AG10803 (cell line): ENCODE data around the gene STARD10.

ENCODE experiments used
- DNase-seq: peaks from one replicate; pipeline ENCODE4 v3.0.0; 2010; ENCODE audit warnings: low read depth
- H3K4me3 ChIP-seq: 2 replicates; pipeline ENCODE4 v1.5.1; 2011; ENCODE audit warnings: mild to moderate bottlenecking, low read length, control low read depth
- TF ChIP-seq, protein P1 (sequence below): conservative IDR thresholded peaks from 2 replicates; pipeline ENCODE4 v1.5.1; 2011; ENCODE audit warnings: mild to moderate bottlenecking, low read length, control low read depth, inconsistent platforms

STARD10 gene

DNA sequence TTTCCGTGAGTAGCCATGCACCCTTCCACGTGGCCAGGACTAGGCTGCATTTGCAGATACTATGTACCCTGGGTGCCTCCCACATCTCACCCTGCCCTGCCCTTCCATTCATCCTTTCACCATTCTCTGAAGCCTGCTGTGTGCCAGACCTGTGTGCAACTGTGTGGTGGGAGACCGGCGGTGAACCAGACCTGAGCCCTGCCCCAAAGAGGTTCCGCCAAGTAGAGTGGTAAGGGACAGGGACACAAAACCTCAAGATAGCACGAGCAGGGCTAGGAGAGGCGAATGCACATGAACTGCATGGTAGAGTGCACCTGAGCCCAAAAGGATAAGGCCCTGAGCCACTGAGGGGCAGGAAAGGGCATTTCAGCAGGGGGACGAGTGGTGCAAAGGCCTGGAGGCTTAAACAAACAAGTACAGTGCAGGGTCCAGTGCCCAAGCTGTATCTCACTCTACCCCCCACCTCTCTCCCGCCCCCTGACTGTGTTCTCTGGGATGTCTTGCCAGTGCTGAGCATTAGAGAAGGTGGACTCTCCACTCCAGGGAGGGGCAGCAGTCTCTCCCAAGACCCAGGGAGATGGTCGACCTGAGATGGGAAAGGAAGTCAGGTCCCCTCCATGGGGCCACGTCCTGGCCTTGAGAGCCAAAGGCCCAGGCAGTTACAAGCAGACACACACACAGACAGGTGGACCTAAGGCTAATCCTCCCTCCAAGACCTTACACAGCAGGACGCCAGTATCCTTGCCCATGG, 27.5 kb downstream of the STARD10 start:
- H3K4me3 ChIP-seq: no peak overlapping the region
- DNase-seq: no peak
- TF ChIP-seq, protein P1, sequence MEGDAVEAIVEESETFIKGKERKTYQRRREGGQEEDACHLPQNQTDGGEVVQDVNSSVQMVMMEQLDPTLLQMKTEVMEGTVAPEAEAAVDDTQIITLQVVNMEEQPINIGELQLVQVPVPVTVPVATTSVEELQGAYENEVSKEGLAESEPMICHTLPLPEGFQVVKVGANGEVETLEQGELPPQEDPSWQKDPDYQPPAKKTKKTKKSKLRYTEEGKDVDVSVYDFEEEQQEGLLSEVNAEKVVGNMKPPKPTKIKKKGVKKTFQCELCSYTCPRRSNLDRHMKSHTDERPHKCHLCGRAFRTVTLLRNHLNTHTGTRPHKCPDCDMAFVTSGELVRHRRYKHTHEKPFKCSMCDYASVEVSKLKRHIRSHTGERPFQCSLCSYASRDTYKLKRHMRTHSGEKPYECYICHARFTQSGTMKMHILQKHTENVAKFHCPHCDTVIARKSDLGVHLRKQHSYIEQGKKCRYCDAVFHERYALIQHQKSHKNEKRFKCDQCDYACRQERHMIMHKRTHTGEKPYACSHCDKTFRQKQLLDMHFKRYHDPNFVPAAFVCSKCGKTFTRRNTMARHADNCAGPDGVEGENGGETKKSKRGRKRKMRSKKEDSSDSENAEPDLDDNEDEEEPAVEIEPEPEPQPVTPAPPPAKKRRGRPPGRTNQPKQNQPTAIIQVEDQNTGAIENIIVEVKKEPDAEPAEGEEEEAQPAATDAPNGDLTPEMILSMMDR: no peak

DNA sequence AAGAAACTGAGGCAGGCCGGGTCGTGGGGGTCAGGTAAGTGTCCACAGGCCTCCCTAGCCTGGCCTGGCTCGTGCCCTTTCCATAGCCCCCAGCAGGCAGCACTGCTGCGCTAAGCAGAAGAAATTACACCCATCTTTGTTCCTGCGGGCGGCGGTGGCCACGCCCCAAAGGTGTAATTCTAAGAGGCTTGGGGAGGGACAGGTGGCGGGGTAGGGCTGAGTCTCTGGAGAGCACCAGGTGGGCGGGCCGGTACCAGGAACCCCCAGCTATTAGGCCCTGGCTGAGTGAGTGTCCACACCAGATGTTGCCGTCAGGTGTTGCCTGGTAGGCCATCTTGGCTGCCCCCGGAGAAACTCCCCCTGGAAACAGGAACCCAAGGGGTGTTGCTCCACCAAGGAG, 29.3 kb downstream of the STARD10 start:
- TF ChIP-seq, protein P1: no peak
- DNase-seq: no peak
- H3K4me3 ChIP-seq: no peak overlapping the region

DNA sequence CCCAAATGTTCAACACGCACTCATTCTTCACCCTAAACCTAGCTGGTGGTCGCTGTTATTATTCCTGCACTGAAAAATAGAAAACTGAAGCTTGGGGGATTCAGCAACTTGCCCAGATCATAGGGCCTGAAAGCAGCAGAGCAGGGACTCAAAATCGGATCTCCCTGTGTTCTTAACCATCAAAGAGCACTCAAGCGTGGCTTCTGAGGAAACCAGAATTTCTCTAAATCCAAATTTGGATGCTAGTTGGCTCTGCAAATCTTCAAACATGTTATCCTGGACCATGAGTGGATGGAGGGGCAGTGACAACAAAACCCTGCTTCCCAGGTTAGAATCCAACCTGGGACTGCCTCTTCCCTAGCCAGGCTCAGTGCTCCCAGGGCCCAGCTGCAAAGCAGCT, 30.0 kb downstream of the STARD10 start:
- no peak for DNase-seq
- TF ChIP-seq, protein P1: no peak
- H3K4me3 ChIP-seq: no peak overlapping the region

DNA sequence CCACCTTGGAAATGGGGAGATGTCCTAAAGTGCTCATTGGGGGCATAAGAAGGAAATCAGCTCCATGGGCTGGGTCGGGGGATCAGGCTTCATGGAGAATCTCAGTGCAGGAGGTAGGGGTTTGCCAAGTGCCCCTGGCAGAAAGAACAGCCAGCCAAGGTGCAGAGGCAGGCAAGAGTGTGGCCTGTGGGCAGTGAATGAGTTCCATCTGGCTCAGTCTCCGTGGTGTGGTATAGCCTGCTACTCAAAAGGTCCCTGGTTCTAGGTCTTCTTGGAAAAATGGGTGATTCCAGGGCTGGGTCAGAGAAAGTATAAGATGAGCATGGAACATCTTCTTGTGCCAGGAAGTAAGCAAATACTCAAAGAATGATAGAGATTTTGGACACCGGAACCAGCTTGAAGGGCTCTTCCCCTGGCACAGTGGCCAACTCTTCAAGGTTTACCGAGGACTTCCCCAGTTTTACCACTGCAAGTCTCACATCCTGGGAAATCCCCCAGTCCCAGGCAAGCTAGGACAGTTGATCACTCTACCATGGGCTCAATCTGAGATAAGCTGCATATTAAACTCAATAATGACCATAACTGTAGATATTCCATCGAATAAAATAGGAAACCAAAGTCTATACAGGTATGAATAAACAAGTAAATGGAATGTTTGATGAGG, 31.1 kb downstream of the STARD10 start:
- no peak overlapping the region for H3K4me3 ChIP-seq
- DNase-seq: no peak
- TF ChIP-seq, protein P1: no peak

DNA sequence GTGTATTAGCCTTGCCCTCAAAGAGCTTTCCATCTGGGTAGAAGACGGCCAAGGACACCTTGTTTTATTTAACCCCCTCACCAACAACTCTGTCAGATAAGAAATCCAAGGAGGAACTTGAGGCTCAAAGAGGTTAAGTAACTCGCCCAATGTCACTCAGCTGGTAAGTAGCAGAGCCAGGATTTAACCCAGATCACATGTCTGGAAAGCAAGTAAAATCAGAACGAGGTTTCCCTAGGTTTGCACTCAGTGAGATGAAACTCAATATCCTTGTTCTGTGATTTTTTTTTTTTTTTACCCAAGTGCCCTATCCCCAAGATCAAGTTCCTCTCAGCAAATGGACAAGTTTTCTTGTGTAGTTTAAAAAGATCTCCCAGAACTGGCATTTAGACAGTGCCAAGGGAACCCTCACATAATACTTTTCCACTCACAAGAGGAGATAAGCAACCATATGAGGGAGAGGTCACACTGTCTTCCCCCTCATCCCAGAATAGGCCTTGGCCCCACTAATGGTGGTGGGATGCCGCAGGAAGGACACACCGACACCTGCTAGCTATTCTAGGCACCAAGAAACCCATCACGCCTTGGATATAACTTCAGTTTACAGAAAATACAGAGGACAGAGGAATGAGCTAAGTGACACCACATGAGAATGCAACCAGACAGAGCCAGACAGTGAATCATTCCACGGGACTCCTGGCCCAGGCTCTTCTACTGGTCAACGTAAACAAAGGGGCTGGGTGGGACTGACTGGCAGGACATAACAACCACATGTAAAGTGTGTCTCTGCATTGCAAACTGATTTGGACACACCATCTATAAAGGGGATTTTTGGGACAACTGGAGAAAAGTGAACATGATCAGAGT, 33.1 kb downstream of the STARD10 start:
- TF ChIP-seq, protein P1: no peak
- no peak overlapping the region for H3K4me3 ChIP-seq
- peak; percentile 50 for DNase-seq

DNA sequence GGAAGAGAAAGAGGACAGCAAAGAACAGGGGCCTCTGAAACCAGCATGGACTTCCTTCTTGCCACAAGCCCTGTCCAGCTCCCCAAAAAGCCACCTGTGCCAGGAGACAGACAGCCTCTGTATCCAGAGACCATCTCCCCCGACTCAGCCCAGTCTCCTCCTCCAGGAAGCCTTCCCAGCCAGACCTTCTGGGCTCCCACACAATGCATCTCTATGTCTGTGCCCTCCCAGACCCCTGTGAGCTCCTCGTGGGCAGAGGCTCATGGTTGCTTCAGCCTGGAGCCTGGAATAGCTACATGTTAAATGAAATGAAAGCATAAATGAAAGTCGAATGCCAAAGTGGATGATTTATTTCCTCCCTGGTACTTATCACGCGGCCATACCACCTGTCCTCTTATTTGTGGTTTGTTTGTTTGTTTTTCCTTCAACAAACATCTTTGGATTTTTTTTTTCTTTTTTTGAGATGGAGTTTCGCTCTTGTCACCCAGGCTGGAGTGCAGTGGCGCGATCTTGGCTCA, 34.3 kb downstream of the STARD10 start:
- no peak overlapping the region for H3K4me3 ChIP-seq
- TF ChIP-seq, protein P1: no peak
- no peak for DNase-seq
